ENCODE data around the gene FLT3.
"Not testable (repeated sequence)": the region's sequence is repeated elsewhere in the genome, so short reads cannot be mapped to it uniquely, and the experiment has no call there.

Gene FLT3

DNA sequence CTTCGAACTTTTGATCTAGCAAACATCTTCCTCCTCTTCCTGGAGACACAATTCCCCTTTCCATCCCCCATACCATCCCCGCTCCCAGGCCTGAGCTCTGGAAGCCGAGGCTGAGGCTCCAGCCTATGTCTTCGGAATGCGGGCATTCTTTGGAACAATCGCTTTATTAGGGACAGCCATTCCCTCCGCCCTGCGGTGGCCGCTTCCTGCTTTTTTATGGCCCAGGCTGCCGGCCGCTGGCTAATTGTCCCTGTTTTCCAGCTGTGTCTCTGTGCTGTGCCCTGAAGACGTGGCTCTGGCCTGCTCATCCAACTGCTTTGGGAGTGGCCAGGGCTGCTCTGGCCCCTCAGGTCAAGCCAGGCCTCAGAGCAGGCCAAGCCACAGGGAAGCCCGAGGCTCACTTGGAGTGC, 129.1 kb downstream of the FLT3 start:
- DNase-seq: no peak

DNA sequence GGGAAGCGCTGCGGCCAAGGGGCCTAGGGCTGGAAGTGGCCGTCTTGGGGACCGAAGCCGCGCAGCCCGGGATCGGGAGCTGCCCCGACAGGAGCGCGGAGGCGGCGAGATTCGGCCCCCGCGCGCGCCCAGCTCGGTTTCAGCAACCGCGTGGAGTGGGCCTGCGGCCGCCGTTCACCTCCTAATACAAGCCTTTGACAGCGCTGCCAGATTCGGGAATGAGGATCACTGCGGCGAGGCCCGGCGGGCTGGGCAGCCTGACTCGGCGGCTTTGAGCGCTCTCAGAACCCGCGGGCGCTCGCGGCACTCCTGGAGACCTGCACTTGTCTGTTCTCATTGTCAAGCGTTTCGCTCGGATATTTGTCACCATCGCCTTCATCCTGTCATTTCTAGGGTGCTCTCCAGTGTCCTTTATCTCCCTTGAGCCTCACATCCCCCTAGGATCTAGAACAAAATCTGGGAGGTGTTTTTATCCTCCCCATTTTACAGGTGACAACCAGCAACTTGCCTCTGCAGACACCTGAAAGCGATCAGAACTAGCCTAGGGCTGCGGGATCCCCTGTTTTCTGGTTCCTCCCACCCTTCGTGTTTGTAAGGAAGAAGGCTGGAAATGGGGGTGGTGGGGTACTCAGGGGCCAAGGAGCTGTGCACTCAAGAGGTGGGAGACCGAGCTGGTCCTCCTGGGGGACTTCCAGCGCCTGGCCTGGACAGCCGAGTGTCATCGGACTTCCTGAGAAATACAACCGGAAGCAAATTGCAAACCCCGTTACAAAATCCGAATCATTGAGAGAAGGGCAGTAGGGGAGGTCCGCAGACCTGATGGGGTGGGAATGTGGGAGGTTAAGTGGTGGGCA, 129.8 kb downstream of the FLT3 start:
- DNase-seq: no peak

DNA sequence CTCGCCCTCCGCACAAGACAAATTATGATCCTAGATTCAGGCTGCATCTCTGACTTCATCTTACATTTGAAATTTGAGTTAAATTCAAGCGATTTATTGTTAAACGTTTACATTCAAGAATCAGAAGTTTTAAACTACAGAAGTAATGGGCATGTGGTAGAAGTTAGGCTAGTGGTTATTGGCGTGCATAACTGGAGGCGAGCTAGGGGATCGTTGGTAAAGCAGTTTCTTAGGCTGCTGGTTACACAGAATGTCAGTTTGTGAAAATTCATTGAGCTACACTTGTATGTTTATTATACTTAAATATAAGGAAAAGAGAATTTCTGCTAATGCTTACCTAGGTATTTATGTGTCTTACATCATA, 130.5 kb downstream of the FLT3 start:
- DNase-seq: no peak

DNA sequence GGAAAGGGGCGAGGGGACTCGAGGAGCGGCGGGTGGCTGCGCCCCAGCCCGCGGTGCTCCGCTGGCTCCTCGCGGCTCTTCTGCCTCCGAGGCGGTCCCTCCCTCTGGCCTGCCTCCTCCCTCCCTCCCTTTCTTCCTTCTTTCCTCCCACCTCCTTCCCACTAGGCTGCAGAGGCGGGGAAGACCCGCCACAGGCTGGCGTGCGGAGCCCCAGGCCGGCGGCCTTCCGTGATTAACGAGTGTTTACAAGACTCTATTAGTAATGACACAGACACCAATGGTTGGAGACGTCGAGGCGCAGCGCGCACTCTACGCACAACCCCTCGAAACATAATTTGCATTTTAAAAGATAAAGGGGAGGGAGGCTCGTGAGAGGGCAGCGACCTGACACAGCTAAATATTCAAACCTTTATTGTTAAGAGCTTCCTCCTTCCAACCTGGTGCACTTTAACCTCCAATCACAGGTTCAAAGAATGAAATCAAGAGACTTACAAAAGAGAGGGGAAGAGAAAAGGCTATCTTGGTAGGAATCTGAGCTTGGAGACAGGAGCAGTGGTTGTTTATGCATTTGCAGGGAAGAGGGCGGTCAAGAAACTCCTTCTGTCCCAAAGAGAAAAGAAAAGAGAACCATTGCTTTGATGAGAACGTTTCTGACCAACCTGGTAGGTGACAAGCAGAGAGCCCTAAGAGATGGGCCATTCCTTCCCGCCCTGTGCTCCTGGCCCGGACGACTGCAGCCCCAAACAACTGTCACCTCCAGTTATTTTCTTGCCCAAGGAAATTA, 131.1 kb downstream of the FLT3 start, which contains the start of gene CDX2:
Gene CDX2 (minus strand): TSS at position 234 of the 784 bp plus-strand sequence. CDS start 309 bp downstream, outside the sequence.
- DNase-seq: no peak

DNA sequence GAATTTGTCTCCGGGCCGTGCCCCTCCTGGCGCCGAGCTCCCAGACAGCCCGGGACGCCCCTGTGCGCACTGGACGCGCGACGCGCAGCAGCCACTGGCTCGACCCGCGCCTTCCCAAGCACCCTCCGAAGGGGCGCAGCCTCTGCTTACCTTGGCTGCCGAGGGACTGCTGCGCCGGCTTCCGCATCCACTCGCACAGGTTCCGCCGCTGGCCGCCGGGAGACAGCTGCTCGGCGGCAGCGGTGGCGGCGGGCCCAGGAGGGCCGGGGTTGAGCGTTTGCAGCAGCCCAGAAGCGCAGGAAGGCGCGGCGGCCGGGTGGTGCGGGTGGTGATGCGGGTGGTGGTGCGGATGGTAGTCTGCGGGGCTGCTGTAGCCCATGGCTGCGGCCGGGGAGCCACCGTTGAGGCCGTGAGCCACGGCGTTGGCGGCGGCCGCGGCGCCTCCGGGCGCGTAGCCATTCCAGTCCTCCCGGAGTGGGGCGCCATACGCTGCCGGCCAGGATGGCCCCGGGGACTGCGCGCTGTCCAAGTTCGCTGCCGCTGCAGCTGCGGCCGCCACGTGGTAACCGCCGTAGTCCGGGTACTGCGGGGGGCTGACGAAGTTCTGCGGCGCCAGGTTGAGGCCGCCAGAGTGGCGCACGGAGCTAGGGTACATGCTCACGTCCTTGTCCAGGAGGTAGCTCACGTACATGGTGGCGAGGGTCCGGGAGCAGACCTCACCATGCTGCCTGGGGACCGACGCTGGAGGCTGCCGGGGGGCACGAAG, 131.9 kb downstream of the FLT3 start:
- no peak for DNase-seq

DNA sequence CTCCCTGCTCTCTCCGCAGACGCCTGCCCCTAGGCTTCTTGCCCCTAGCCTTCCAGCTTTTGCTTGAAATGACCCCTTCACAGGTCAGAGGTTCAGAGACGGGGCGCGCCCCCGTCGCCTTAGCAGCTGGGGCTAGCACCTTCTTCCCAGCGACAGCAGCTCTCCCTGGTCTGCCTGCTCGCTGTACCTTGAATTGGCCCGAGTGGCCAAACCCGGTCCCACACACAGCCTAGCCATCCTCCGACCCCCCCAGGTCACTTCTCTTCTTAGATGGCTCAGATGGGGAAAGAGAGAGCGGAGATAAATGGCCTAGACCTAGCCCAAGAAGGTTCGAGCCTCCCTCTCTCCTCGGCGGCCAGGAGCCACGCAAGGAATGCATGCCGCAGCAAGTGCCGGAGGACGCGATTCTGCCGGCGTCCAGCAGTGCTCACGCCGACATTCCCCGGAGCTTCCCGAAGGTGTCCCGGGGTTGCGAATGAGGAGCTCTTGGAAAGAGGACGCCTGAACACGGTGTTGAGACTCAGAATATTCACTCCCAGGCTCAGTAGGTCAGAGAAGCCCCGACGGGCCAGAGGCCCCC, 132.6 kb downstream of the FLT3 start:
- no peak for DNase-seq

DNA sequence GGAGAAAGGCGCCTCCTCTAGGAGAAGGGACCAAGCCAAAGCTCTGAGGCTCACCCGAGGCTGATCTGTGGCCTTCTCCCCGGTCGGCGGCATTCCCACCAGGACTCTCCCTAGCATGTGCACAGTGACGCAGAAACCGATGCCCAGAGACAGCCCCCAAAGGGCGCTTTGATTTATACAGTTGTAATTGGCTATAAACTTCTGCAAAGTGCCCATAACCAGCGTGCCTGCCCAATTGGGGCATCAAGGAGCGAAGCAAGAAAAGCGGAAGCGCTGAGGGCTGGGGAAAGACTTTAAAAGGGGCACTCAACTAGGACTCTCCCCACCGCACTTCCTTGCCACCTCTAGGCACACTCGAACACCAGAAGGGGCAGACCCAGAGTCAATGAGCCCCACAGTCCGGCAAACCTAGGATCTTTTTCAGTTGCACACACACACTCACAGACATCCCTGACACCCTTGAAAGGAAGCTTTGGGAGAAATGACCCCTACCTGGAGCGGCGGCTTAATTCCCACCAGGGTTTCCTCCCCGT, 133.1 kb downstream of the FLT3 start:
- no peak for DNase-seq

DNA sequence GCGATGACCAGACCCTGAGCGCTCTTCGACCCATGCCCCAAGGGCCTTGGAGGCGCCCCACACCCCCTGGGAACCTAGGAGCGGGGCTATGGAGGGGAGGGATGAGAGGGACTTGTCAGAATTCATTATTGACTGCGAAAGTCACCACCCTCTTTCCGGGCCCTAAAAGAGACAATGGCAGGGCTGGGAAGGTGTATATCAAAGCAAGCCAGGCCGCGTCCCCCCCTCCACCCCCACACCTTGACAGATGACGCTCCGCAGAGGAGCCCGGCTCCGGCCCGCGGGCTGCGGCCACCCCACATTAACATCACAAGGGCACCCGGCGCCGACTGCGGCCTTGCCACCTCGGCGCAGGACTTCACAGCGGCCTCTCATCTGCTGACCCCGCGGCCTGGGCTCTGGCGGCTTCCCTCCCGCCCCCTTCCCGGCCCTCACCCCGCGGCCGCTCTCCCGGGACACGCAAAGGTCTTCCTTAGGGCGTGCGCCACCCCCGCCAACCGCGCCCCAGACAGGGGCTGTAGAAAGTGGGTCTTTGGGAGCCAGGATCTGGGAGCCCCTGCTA, 133.7 kb downstream of the FLT3 start:
- no peak for DNase-seq

DNA sequence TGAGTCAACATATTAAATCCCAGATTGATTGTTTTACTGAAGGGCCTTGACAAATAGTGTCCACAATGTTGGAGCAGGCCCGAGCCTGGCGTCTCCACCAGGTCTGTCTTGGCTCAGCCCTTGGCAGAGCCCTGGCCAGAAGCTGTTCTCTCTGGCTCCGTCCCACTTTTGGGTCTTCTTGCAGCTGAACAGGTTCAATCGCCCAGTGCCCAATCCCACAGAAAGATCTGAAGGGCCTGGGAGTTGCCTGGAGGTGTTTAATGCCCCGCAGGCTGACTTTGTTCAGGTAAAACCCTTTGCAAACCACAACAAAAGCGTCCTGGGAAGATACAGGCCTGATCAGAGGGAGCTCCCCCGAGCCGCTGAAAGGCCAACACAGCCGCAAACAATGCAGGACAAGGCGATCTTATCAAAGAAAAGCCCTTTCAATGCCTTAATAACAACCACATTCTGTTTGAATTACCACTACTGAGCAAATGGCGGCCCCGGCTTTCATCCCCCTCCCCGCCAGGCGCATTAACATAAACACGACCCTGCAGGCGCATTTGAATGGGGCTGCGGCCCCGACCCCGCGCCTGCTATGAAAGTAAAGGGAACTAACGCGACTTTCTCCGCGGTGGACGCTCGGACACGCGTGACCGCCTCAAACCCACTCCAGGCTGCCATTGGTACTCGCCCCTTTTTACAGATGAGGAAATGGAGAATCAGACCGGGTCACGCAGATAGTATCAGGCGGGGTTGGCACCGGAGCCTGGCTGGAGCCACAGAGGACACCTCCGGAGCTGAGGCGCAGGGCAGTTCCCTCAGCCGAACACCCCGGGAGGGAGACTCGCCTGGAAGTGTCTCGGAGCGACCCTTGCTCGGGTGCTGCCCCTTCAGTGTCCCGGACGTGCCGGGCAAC, 134.4 kb downstream of the FLT3 start:
- no peak for DNase-seq

DNA sequence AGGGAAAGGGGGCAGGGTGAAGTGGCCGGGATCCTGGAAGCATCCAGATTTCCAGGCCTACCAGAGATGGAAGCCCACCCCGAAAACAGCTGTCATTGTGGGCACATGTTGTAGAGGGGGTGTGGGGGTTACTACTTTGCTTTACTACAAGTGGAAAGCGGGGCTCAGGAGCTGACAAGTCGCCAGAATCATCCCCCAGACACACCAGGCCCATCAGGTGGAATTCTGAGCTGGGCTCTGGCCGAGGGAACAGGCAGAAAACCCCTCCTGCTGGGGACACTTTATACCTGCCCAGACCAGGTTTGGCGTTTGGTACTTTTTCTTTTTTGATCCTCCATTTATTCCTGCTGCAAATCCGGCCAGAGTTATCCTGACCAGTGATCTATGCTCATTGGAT, 135.0 kb downstream of the FLT3 start:
- no peak for DNase-seq

DNA sequence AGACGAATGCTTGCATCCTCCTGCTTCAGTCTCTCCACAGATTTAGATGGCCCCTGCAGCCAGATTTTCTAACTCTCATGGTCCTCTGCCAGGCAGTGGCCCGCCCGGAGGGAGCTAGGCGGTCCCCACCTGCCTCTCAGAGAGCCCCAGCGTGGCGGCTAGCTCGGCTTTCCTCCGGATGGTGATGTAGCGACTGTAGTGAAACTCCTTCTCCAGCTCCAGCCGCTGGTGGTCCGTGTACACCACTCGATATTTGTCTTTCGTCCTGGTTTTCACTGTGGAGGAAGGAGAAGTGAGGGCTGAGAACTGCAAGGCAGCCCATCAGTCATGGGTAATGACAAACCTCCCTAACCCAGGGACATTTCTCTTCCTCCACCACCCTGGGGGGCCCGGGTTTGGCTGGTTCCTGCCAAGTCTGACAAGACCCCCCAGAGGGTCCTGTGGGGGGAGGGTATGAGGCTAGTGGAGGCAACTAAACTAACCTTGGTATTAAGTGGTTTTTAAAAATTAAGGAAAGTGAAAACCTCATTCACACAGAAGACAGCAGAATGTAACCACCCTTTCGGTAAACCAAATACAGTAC, 135.5 kb downstream of the FLT3 start:
- no peak for DNase-seq

DNA sequence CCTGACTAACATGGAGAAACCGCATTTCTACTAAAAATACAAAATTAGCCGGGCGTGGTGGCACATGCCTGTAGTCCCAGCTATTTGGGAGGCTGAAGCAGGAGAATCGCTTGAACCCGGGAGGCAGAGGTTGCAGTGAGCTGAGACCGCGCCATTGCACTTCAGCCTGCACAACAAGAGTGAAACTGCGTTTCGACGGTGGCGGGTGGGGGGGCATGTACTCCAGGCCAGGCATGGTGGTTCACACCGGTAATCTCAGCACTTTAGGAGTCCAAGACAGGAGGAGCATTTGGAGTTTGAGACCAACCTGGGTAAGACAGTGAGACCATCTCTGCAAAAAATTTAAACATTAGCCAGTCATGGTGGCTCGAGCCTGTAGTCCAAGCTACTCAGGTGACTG, 136.2 kb downstream of the FLT3 start:
- not testable (repeated sequence) for DNase-seq

DNA sequence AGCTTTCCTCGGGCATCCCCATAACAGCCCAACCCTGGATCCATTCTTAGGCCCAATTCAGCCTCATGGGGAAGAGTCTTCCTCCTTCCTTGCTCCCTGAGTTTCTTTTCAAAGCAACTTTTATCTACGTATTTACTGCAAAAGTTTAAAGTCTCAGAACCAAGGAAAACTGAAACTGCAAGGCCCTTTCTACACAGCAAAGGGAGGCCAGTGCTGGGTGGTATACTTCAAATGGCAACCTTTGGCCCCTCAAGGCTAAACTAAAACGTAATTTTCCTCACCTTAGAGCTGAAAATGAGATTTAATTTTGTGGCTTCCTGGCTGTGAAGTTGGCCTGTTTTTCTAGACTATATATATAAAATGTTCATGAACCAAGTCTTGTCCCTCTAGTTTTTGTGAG, 136.9 kb downstream of the FLT3 start:
- no peak for DNase-seq

DNA sequence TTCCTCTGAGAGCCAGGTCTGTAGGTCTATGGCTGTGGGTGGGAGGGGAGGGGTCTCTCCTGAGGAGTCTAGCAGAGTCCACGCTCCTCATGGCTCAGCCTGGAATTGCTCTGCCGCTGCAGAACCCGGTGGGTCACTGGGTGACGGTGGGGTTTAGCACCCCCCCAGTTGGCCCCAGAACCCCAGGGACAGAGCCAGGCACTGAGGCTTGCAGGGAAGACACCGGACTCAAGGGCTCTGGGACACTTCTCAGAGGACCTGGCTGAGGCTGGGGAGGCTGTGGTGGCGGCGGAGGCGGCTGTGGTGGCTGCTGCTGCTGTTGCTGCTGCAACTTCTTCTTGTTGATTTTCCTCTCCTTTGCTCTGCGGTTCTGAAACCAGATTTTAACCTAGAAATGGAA, 137.4 kb downstream of the FLT3 start:
- no peak for DNase-seq

DNA sequence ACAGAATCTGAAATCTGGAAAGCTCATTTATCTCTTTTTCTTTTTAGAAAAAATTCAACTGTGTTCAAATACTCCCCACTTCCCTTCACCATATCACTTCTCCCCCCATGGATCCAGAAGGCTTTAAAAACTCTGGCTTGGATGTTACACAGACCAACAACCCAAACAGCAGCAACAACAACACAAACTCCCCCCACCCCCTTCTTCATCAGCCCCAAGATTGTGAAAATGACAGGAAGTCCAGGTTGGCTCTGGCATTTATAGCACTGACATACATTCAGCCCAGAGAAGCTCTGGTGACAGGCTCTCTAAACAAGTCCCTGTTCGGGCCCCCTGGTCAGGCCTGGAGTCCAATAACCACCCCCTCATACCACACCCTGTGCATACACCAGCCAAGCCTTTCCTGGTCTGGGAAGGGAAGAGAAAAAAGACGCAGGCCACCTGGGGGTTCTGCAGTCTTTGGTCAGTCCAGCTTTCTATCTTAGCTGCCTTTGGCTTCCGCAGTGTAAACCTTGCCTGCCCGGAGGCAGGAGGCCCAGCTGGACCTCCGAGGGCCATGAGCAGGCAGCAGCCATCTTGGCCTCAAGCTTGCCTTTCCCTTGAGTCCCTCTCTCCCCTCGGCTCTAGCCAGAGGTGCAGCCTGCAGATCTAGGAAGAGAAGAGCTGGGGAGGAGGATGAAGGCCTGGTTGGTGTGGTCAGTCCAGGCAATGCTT, 138.1 kb downstream of the FLT3 start:
- no peak for DNase-seq

DNA sequence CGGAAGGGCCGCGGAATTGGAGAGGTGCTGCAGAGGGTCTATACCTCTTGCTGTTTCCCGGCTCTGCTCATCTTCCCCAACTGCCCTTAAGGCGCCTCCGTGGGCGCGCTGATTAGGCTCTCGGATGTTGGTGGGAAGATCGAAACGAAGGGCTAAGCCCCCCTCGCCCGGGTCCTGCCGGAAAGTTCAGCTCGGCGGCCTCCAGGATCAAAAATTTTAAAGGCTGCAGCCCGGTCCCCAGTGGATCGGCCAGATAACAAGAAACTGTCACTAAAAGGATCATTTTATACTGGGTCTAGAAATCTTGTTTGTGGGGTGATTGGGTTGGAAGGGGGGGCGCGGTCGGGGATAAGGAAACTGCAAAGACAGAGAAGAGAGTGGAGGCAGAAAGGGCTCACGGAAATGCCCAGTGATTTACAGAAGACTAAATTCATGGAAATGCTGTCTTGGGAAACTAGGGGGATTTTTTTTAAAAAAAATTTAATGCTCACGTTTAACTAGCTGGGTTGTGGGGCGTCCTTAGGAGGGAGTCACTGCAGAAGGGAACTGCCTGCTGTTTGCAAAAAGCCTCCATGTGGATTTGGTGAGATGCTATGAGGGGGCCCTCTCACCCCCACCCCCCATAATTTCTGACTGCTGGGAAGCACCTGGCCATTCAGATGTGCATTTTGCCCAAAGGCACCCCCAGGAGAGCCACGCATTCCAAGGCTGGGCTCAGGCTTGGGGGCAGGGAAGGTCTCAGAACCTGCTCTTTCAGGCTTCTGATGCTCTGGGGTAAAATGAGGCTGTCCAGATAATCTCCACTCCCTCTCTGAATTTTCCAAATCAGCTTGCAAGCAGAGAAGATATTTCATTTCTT, 138.9 kb downstream of the FLT3 start:
- DNase-seq: no peak

DNA sequence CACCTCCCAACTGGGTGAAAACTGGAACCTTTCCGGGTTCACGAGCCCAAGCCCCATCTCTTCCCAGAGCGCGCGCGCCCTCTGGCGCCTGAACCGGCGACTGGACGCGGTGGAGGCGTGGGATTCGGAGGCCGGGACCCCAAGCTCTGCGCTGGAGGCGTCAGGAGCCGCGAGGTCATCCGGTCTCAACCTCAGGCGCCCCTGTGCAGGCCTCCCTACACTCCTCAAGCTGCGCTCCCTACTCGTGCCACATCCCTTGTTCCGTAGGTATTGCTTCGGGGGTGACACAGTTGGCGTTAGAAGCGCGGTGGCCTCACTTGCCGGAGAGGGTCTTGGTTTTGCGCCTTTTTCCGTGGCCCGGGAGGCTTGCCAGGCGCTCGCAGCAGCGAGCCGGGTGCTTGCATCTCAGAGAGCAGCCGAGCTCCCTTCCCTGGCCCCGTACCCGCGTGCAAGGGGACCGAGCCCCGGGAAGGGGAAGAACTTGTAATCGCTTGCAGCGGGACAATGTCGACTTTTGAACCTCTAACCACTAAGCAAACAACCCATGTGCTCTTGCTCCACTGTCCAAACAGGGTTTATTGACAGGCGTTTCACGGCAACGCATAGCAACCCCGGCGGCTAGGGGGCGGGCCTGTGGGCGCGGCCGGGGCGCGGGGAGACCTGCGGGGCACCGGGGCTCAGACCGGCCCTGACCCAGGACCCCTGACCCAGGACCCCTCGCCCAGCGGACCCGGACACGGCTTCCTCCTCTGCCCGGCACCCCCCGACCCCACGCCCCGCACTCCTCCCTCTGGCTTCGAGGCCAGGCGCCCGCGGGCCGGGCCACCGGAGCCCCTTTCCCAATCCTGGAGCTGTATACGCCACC, 139.8 kb downstream of the FLT3 start:
- DNase-seq: peak; percentile 9

DNA sequence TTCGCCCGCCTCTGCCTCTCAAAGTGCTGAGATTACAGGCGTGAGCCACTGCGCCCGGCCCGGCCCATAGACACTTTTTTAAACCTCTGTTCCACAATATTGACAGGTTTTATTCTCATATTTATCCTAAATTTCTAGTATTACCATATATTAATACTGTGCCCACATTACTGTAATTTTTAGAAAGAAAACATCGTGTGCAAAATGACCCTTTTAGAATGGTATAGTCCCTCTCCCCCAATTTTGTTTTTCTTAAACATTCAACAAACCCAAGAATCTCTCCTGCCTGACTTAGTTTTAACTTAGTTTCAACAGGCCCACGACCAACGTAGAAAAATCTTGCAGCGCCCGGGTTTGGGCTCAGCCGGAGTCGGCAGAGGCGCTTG, 140.4 kb downstream of the FLT3 start:
- no peak for DNase-seq
